GM12878 (cell line): Measurements from ENCODE around the gene SIN3B.

Experiments
- ATF2 ChIP-seq: IDR thresholded peaks from 2 replicates; pipeline ENCODE4 v1.6.1; 2012; ENCODE audit warnings: low read length, inconsistent platforms
- CTCF ChIP-seq, 3 experiments: IDR thresholded peaks in 2 of 3; conservative IDR thresholded peaks in 1 of 3; 2 replicates each; pipeline ENCODE4 v1.5.1; 2011; ENCODE audit warnings: low read depth in 3 of 3, low read length in 3 of 3, mild to moderate bottlenecking in 3 of 3, control low read depth in 2 of 3, moderate library complexity in 2 of 3, inconsistent platforms in 1 of 3, mixed read lengths in 1 of 3; ENCODE audit not compliant: control insufficient read depth in 2 of 3, insufficient read depth in 1 of 3; ENCODE audit errors: extremely low read depth in 1 of 3
- RAD21 ChIP-seq: IDR thresholded peaks from 2 replicates; pipeline ENCODE4 v1.6.1; 2011; ENCODE audit warnings: mild to moderate bottlenecking, low read depth, low read length, moderate library complexity; ENCODE audit not compliant: insufficient read depth
- REST ChIP-seq: IDR thresholded peaks from 2 replicates; pipeline ENCODE4 v1.6.1; 2012; ENCODE audit warnings: mild to moderate bottlenecking, low read depth, low read length
- TCF3 ChIP-seq: IDR thresholded peaks from 2 replicates; pipeline ENCODE4 v1.6.1; 2012; ENCODE audit warnings: low read depth, mild to moderate bottlenecking, low read length, borderline replicate concordance; ENCODE audit not compliant: insufficient read depth
- WRNIP1 ChIP-seq: IDR thresholded peaks from 2 replicates; pipeline ENCODE4 v1.6.1; 2011; ENCODE audit warnings: low read depth, low read length, improper control_type of control experiment, borderline replicate concordance

GRCh38 chr19:16898361-16899015, 69.3 kb downstream of the SIN3B start:
- TF ChIP-seq REST, result no peak
- no peak for TF ChIP-seq CTCF (IDR thresholded peaks at IDR 0.05 in 2 of 3, conservative IDR thresholded peaks at IDR 0.05 in 1 of 3; ENCODE audit: control insufficient read depth in 2 of 3, extremely low read depth in 1 of 3, insufficient read depth in 1 of 3, low read depth in 3 of 3, low read length in 3 of 3)
- TF ChIP-seq TCF3, result no peak
- TF ChIP-seq ATF2, result no peak
- no peak for TF ChIP-seq WRNIP1
- TF ChIP-seq RAD21, result no peak
